Embryonic facial prominence (tissue), 1 donor: ENCODE results near the gene PDGFD.

ENCODE experiments used
- DNase-seq: peaks from one replicate; pipeline ENCODE4 v3.0.0-alpha.2; 2016; ENCODE audit errors: extremely low spot score

PDGFD gene

GRCh38 chr11:104164028-104164520 lies at the start of gene PDGFD:
Gene PDGFD (minus strand): TSS chr11:104164147.
- no peak for DNase-seq

GRCh38 chr11:104206936-104207335 lies 43.0 kb upstream of the PDGFD start:
- no peak for DNase-seq

GRCh38 chr11:104205838-104206237 lies 41.9 kb upstream of the PDGFD start:
- no peak for DNase-seq

DNA sequence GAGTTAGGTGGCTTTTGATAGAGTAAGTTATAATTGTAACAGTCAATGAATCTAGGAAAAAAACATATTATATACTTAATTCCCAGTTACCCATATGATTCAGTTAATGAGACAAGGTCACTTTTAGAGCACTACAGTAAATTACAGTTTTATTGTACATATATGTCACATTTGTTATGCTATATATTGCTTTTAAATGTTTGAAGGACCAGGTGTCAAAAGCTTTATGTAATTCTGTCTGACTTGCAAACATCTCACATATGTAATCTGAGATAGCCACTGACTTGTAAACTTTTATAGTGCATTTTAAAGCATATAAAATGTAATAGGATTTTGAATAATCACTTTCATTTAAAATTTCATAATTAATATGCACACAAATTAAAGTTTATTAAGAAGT lies 36.7 kb upstream of the PDGFD start:
- DNase-seq: no peak

DNA sequence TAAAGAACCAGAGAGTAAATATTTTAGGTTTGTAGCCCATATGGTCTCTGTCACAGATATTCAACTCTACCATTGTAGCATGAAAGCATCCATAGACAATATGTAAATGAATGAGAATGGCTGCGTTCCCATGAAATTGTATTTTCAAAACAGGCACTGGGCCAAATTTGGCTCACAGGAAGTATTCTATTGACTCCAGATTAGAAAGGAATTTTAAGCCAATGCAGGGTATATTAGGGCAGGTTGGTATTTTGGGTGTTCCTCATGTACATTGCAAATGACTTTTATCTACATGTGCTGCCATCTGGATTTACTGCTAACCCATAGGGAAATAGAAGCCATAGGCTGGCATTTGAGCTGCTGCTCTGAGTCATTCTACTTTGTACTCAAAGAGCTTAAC lies 35.1 kb upstream of the PDGFD start:
- DNase-seq: no peak

- DNase-seq: no peak
Observed at GRCh38 chr11:104198576-104198975, 34.6 kb upstream of the PDGFD start.

GRCh38 chr11:104191124-104191523 lies 27.2 kb upstream of the PDGFD start:
- no peak for DNase-seq

GRCh38 chr11:104183593-104183992 lies 19.6 kb upstream of the PDGFD start:
- no peak for DNase-seq

- DNase-seq: no peak
Observed at GRCh38 chr11:104175769-104176168, 11.8 kb upstream of the PDGFD start.

DNA sequence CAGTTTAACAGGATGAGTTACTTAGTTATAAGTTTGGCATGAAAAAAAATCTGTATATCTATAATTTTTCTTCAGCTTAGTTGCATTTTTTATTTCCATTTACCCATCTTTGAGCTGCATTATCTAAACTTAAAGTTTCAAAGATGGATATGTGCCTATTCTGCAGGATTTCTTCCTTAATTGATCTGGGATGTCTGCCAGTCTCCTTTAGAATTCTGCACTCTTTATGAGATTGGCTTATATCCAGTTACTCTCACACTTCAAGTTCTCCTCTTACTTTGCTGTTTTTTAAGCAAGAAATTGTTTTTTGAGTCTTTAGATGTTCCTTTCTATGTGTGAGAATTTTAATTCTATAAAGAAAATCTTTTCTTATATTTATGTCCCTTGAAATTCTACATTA lies 5.1 kb upstream of the PDGFD start:
- DNase-seq: no peak

- DNase-seq: no peak
Observed at GRCh38 chr11:104165014-104165413, 1.1 kb upstream of the PDGFD start.

DNA sequence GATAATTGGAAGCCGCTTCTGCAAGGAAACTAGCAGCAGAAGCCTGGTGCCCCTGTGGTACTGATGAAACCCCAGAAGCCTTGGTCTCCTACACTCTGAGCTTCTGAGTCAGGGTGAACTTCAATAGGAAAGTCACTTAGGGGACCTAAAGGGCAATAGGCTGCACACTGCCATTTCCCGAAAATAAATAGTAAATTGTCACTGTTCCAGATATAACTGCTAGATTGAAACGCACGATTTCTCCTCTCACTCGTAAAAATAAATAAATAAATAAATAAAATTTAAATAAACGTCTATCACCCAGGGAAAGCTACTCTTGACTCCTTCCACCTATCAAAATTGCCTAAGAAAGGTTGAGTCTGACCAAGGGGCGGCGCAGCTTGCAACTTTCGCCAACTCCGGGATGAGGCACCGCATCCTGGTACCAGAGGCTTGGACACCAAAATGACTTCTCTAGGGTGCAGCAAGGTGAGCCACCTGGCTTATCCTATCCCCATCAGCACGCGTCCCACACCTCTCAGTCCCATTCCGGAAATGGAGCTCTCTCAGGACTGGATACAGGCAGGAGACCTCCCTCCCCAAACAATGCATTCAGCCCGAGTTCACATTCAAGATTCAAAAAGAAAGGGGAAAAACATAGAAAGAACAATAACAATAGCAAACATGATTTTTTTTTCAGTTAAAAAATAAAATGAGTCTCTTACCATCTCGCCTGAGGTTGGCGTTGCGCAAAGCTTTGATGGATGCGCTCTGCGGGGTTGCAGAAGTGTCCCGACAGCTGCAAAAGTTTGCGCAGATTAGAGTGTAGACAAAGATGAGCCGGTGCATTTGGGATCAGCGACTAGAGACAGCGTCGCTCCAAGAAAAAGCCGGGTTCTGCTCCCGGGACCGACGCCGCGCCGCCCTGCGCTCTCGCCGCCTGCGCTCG lies 583 bp downstream of the PDGFD start:
- DNase-seq: no peak

GRCh38 chr11:104161751-104162450 lies 2.0 kb downstream of the PDGFD start:
- no peak for DNase-seq

DNA sequence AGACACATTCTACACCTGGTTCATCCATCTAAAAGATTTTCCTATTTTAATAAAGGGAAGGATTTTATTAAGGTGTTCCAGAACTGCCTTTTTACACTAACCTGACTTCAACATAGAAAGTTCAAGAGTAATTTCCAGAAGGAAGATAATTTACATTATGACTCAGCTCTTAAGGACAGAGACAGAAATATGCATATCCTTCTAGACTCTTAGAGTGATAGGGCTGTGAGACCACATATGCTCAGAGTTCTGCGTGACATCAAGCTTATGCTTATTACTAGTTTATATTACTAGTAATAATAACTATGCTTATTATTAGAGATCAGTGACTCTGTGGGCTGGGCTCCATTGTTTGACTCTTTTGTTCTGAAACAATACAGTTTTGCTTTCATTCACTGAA lies 4.6 kb downstream of the PDGFD start:
- no peak for DNase-seq

DNA sequence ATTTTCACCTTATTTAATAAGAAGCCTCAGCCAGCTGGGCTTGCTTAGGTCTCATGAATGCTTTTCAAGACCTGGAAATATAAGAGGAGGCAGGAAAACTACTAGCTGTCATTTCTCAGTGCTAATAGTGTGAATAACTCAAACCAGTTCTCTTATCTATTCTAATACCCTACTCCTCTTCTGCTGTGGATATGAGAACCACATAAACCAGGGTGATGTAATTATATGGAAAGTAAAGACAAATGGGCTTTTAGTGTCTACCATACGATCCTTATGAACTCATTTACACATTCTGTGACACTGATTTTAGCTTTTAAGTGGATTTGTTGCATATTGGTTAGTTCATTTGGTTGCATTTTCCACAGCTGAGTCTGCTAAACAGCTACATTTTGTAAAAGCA lies 8.6 kb downstream of the PDGFD start:
- no peak for DNase-seq

GRCh38 chr11:104154296-104154695 lies 9.7 kb downstream of the PDGFD start:
- no peak for DNase-seq

DNA sequence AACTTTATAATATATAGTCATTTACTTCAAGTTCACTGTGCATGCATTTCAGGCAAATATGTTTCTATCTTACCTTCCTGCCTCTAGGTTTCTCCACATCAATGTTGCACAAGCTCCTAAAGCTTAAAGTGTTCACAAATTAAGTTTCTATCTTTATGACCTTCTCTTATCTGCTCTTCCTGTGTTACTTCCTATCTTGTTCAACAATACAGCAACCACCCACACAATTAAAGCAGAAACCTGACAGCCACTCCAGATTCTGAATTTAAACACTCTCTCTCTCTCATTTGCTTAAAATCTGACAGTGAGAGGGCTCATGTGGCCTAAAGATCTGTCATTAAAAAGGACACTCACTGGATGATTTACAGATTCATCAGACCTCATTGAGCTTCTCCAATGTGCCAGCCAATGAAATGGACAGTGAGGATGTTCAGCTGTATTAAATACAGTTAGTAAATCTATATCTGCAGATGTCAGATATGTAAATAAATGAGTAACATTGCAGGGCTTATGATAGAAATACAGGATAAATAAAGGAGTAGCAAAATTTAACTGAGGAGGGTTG lies 10.9 kb downstream of the PDGFD start:
- DNase-seq: no peak

DNA sequence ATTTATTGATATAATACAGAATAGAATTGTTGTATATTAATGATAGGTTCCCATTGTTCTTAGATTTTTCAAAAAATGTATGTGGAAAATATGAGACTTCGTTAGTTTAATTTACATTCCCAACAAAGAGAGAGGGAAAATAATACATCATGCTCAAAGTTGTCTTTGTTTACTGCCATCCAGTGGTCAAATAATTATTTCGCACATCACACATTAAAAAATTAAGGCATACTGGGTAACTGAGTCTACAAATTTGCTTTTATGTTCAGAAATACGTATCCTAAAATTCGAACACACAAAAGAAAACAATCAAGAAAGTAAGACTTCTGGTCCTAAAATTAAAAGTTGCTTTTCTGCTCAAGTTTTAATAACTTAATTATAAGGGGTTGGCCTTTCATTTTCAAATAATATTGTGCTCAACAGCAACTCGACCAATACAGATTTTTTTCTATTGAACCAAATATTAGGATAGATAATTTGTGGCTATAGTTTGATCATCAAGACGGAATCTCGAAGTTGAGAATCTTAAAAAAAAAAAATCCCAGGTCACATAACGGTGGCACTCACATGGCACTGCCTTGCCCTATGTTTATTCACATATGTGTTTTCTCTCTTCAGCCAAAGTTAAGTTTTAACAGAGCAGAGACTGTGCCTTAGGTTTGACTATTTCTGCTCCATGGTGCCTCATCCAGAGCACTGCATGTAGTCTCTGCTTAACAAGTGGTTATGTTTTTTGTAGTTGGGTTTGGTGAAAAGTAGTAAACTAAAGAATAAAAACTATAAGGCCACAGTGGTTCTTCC lies 12.3 kb downstream of the PDGFD start:
- no peak for DNase-seq

GRCh38 chr11:104148706-104149105 lies 15.2 kb downstream of the PDGFD start:
- no peak for DNase-seq

DNA sequence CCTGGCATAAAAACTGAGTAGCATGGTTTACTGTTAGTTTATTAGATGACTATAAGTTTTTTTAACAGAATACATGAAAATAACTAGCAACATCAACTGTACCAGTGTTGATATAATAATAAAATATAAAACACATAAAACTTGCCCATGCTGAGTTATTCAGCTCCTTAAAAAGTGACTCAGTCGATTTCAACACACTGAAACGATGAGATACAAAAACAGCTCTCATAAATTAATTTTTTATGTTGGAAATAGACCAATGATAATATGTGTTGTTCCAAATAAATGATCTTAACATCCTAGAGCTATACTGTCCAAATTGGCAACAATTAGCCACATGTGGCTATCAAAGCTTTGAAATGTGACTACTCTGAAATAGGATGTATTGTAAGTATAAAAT lies 15.9 kb downstream of the PDGFD start:
- DNase-seq: no peak

- no peak for DNase-seq
Observed at GRCh38 chr11:104146943-104147342, 17.0 kb downstream of the PDGFD start.

- no peak for DNase-seq
Observed at GRCh38 chr11:104146421-104146820, 17.5 kb downstream of the PDGFD start.
